22Rv1 (cell line): ENCODE results near the gene TNS3.
A peak's percentile ranks its signal among the peaks of the same experiment; 100 is the strongest.
"Not testable (repeated sequence)": the region's sequence is repeated elsewhere in the genome, so short reads cannot be mapped to it uniquely, and the experiment has no call there.

Experiments used
- H3K27ac ChIP-seq: fragments of 450-650 bp; 2 replicates; pipeline ENCODE4 v1.5.1; 2017
- CTCF ChIP-seq: fragments of 450-650 bp; IDR thresholded peaks from 2 replicates; pipeline ENCODE4 v1.5.1; 2017; ENCODE audit warnings: mild to moderate bottlenecking
- ZFX ChIP-seq: fragments of 450-650 bp; IDR thresholded peaks from 2 replicates; pipeline ENCODE4 v1.6.1; 2017; ENCODE audit warnings: antibody characterized with exemption, borderline replicate concordance

Gene TNS3

GRCh38 chr7:47442605-47442865 is 139.4 kb downstream of the TNS3 start:
- no peak overlapping the region for H3K27ac ChIP-seq
- TF ChIP-seq ZFX (no peak), CTCF (no peak)

- H3K27ac ChIP-seq: no peak overlapping the region
- no peak for TF ChIP-seq CTCF
- no peak for TF ChIP-seq ZFX
Measured at GRCh38 chr7:47441796-47442604, 139.9 kb downstream of the TNS3 start.

- H3K27ac ChIP-seq: not testable (repeated sequence)
Measured at GRCh38 chr7:47441048-47441447, 140.9 kb downstream of the TNS3 start.

GRCh38 chr7:47440320-47440719 is 141.6 kb downstream of the TNS3 start:
- TF ChIP-seq ZFX (no peak), CTCF (no peak)
- no peak overlapping the region for H3K27ac ChIP-seq

GRCh38 chr7:47439181-47439667 is 142.7 kb downstream of the TNS3 start:
- TF ChIP-seq CTCF (no peak), ZFX (no peak)
- no peak overlapping the region for H3K27ac ChIP-seq

GRCh38 chr7:47438411-47439029 is 143.4 kb downstream of the TNS3 start:
- no peak overlapping the region for H3K27ac ChIP-seq

GRCh38 chr7:47435889-47436312 is 146.0 kb downstream of the TNS3 start:
- H3K27ac ChIP-seq: no peak overlapping the region
- TF ChIP-seq ZFX (no peak), CTCF (peak; percentile 72)

More at GRCh38 chr7:47438411-47439029, 143.4 kb downstream of the TNS3 start:
- no peak for TF ChIP-seq CTCF

GRCh38 chr7:47433564-47433895 is 148.4 kb downstream of the TNS3 start:
- TF ChIP-seq ZFX (no peak), CTCF (no peak)
- no peak overlapping the region for H3K27ac ChIP-seq
